GM18870 (cell line): ENCODE measurements around the gene RPL29.
"Not testable (repeated sequence)": the region's sequence is repeated elsewhere in the genome, so short reads cannot be mapped to it uniquely, and the experiment has no call there.

Experiments used
- ATAC-seq: cut with Tn5 transposase; IDR thresholded peaks from one replicate; pipeline ENCODE4 v1.9.1; 2021; ENCODE audit warnings: moderate library complexity; ENCODE audit not compliant: unreplicated experiment

Gene RPL29

GRCh38 chr3:51995346-51996163, at the start of gene RPL29:
TSS of gene RPL29 (minus strand) at chr3:51995895. CDS start at chr3:51995461, 434 bp downstream.
- ATAC-seq = peak; percentile 79

- ATAC-seq = no peak
Measured at GRCh38 chr3:52044869-52045619, 49.3 kb upstream of the RPL29 start.

- ATAC-seq = no peak
Measured at GRCh38 chr3:52043750-52044149, 48.1 kb upstream of the RPL29 start.

- ATAC-seq = not testable (repeated sequence)
Measured at GRCh38 chr3:52043039-52043438, 47.3 kb upstream of the RPL29 start.

- no peak for ATAC-seq
Measured at GRCh38 chr3:52041118-52041731, 45.5 kb upstream of the RPL29 start.

- ATAC-seq = no peak
Measured at GRCh38 chr3:52040600-52040999, 44.9 kb upstream of the RPL29 start.

- no peak for ATAC-seq
Measured at GRCh38 chr3:52039846-52040245, 44.2 kb upstream of the RPL29 start.

- ATAC-seq = no peak
Measured at GRCh38 chr3:52039426-52039825, 43.7 kb upstream of the RPL29 start.

- ATAC-seq = no peak
Measured at GRCh38 chr3:52038227-52038626, 42.5 kb upstream of the RPL29 start.

GRCh38 chr3:52037291-52037690, 41.6 kb upstream of the RPL29 start:
- no peak for ATAC-seq

GRCh38 chr3:52036829-52037228, 41.1 kb upstream of the RPL29 start:
- no peak for ATAC-seq

- ATAC-seq = peak; percentile 71
Measured at GRCh38 chr3:52036222-52036694, 40.6 kb upstream of the RPL29 start.

- ATAC-seq = no peak
Measured at GRCh38 chr3:52034651-52035050, 39.0 kb upstream of the RPL29 start.

GRCh38 chr3:52034212-52034611, 38.5 kb upstream of the RPL29 start:
- ATAC-seq = no peak

- ATAC-seq = not testable (repeated sequence)
Measured at GRCh38 chr3:52033748-52034147, 38.1 kb upstream of the RPL29 start.

- no peak for ATAC-seq
Measured at GRCh38 chr3:52032702-52033408, 37.2 kb upstream of the RPL29 start.

- ATAC-seq = no peak
Measured at GRCh38 chr3:52031896-52032295, 36.2 kb upstream of the RPL29 start.

GRCh38 chr3:52030714-52031310, 35.1 kb upstream of the RPL29 start:
- ATAC-seq = no peak

- ATAC-seq = no peak
Measured at GRCh38 chr3:52029535-52029934, 33.8 kb upstream of the RPL29 start.

GRCh38 chr3:52029053-52029452, 33.4 kb upstream of the RPL29 start:
- ATAC-seq = no peak

GRCh38 chr3:52028572-52028971, 32.9 kb upstream of the RPL29 start:
- no peak for ATAC-seq
